Measurements from ENCODE around the gene TPRN. TPM values are rescaled to one million over a fixed set of nuclear protein-coding genes. Genes with fewer than 3 reads are reported as not detected.

Gene TPRN
- polyA plus RNA-seq, 1 donor from 2014 or later, result 8.1 TPM

- Histone ChIP-seq H3K27me3 (ENCODE audit: insufficient read depth, low read depth, low read length) (no peaks in the 10 kb centered on the region), H3K27ac (ENCODE audit: low read length) (no peak overlapping the region), H4K20me1 (ENCODE audit: insufficient read depth) (no peaks in the 10 kb centered on the region), H3K4me2 (ENCODE audit: low read length) (no peak overlapping the region), H3F3A (ENCODE audit: insufficient read depth, low read length, poor library complexity, severe bottlenecking) (no peaks in the 10 kb centered on the region), H2AFZ (ENCODE audit: low read depth, low read length) (no peak overlapping the region), H3K79me2 (replicated peaks; ENCODE audit: insufficient read depth, low read length) (peaks cover 6% of the 10 kb centered on the region), H3K36me3 (ENCODE audit: insufficient read depth, low read length) (no peaks in the 10 kb centered on the region), H3K9ac (ENCODE audit: low read length) (no peak overlapping the region), H3K9me3 (ENCODE audit: low read length) (no peaks in the 10 kb centered on the region), H3K9me2 (ENCODE audit: insufficient read depth, low read length) (no peaks in the 10 kb centered on the region), H3K4me3 (ENCODE audit: low read length) (no peak overlapping the region)
- TF ChIP-seq EZH2 (IDR thresholded peaks at IDR 0.05; ENCODE audit: borderline replicate concordance, insufficient read depth, low read length, poor library complexity, severe bottlenecking) (no peak), POLR2AphosphoS5 (IDR thresholded peaks at IDR 0.05) (no peak), RAD21 (conservative IDR thresholded peaks at IDR 0.05) (no peak), TAF1 (IDR thresholded peaks at IDR 0.05; ENCODE audit: low read depth) (no peak), MXI1 (conservative IDR thresholded peaks at IDR 0.05; ENCODE audit: poor library complexity, severe bottlenecking) (no peak)
- TF ChIP-seq, protein P1, sequence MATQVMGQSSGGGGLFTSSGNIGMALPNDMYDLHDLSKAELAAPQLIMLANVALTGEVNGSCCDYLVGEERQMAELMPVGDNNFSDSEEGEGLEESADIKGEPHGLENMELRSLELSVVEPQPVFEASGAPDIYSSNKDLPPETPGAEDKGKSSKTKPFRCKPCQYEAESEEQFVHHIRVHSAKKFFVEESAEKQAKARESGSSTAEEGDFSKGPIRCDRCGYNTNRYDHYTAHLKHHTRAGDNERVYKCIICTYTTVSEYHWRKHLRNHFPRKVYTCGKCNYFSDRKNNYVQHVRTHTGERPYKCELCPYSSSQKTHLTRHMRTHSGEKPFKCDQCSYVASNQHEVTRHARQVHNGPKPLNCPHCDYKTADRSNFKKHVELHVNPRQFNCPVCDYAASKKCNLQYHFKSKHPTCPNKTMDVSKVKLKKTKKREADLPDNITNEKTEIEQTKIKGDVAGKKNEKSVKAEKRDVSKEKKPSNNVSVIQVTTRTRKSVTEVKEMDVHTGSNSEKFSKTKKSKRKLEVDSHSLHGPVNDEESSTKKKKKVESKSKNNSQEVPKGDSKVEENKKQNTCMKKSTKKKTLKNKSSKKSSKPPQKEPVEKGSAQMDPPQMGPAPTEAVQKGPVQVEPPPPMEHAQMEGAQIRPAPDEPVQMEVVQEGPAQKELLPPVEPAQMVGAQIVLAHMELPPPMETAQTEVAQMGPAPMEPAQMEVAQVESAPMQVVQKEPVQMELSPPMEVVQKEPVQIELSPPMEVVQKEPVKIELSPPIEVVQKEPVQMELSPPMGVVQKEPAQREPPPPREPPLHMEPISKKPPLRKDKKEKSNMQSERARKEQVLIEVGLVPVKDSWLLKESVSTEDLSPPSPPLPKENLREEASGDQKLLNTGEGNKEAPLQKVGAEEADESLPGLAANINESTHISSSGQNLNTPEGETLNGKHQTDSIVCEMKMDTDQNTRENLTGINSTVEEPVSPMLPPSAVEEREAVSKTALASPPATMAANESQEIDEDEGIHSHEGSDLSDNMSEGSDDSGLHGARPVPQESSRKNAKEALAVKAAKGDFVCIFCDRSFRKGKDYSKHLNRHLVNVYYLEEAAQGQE (IDR thresholded peaks at IDR 0.05; ENCODE audit: borderline replicate concordance), result no peak
Observed at GRCh38 chr9:137247135-137247915, 46.8 kb upstream of the TPRN start.

DNA sequence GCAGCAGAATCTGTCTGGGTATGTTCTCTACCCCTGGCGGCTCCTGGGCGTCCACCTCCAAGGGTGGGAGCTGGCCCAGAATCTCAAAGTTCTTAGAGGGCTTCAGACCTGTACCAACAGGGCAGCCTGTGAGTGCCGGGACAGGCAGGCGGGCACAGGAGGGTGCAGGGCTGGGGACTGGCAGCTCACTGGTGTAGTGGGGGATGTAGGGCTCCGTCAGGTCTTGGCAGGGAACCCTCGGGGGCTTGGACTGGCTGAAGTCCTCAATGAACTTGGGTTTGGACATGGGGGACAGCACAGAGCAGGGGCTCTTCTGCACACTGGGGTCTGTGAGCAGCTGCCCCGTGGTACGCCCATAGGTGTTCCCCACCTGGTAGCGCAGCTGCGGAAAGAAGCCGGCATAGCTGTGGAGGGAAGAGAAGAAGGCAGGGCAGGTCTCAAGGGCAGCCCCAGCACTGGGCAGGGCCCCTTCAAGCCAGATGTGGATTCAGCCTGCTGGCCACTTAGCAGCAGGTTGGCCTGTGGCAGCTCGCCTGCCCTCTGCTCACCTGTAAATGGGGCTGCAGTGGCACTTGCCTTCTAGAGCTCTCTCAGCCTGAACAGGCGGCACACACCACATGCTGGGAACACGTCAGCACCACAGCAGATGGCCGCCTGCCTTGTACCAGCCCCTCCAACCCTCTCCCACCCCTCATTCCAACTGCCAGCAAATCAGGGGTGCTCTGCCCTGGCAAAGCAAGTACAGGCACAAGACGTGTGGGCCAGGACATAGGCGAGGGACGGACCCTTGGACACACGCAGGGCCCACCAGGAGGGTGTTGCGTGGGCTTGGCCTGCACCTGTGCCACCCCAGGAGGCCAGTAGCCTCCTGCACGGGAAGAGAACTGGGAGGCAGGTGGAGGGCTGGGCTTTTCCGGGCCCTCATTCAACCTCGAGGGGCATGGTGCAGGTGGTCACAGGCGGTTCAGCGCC lies 45.2 kb upstream of the TPRN start:
- Histone ChIP-seq H2AFZ (ENCODE audit: low read depth, low read length) (no peak overlapping the region), H3K9me2 (ENCODE audit: insufficient read depth, low read length) (no peaks in the 10 kb centered on the region), H3K27me3 (ENCODE audit: insufficient read depth, low read depth, low read length) (no peaks in the 10 kb centered on the region), H3K4me2 (ENCODE audit: low read length) (no peak overlapping the region), H3K9ac (ENCODE audit: low read length) (no peak overlapping the region), H3K36me3 (ENCODE audit: insufficient read depth, low read length) (no peaks in the 10 kb centered on the region), H3K27ac (ENCODE audit: low read length) (no peak overlapping the region), H3F3A (ENCODE audit: insufficient read depth, low read length, poor library complexity, severe bottlenecking) (no peaks in the 10 kb centered on the region), H3K79me2 (replicated peaks; ENCODE audit: insufficient read depth, low read length) (peaks cover 14% of the 10 kb centered on the region), H3K9me3 (ENCODE audit: low read length) (no peaks in the 10 kb centered on the region), H3K4me3 (ENCODE audit: low read length) (no peak overlapping the region), H4K20me1 (ENCODE audit: insufficient read depth) (no peaks in the 10 kb centered on the region)
- TF ChIP-seq, protein P1 (IDR thresholded peaks at IDR 0.05; ENCODE audit: borderline replicate concordance), result no peak
- TF ChIP-seq EP300 (conservative IDR thresholded peaks at IDR 0.05; ENCODE audit: poor library complexity, severe bottlenecking), result no peak
- TF ChIP-seq MXI1 (conservative IDR thresholded peaks at IDR 0.05; ENCODE audit: poor library complexity, severe bottlenecking), result no peak
- TF ChIP-seq EZH2 (IDR thresholded peaks at IDR 0.05; ENCODE audit: borderline replicate concordance, insufficient read depth, low read length, poor library complexity, severe bottlenecking), result no peak
- TF ChIP-seq POLR2AphosphoS5 (IDR thresholded peaks at IDR 0.05), result no peak
- TF ChIP-seq TAF1 (IDR thresholded peaks at IDR 0.05; ENCODE audit: low read depth), result no peak
- TF ChIP-seq SMC3 (conservative IDR thresholded peaks at IDR 0.05; ENCODE audit: poor library complexity), result no peak
- TF ChIP-seq RAD21 (conservative IDR thresholded peaks at IDR 0.05), result no peak
- TF ChIP-seq, protein P2, sequence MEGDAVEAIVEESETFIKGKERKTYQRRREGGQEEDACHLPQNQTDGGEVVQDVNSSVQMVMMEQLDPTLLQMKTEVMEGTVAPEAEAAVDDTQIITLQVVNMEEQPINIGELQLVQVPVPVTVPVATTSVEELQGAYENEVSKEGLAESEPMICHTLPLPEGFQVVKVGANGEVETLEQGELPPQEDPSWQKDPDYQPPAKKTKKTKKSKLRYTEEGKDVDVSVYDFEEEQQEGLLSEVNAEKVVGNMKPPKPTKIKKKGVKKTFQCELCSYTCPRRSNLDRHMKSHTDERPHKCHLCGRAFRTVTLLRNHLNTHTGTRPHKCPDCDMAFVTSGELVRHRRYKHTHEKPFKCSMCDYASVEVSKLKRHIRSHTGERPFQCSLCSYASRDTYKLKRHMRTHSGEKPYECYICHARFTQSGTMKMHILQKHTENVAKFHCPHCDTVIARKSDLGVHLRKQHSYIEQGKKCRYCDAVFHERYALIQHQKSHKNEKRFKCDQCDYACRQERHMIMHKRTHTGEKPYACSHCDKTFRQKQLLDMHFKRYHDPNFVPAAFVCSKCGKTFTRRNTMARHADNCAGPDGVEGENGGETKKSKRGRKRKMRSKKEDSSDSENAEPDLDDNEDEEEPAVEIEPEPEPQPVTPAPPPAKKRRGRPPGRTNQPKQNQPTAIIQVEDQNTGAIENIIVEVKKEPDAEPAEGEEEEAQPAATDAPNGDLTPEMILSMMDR (IDR thresholded peaks at IDR 0.05; ENCODE audit: poor library complexity, severe bottlenecking), result no peak
